Mucosa of descending colon (tissue), 3 donors: Measurements from ENCODE around the gene WDR35. TPM values are rescaled to one million over a fixed set of nuclear protein-coding genes. Genes with fewer than 3 reads are reported as not detected.
"Not testable (repeated sequence)": the region's sequence is repeated elsewhere in the genome, so short reads cannot be mapped to it uniquely, and the experiment has no call there.

Experiments
- ATAC-seq: fragments of 200-7000 bp; cut with Tn5 transposase; one replicate; pipeline ENCODE4 v1.9.1; 2020; ENCODE audit warnings: mild to moderate bottlenecking, moderate library complexity
- DNase-seq, 3 donors: peaks; one replicate each; pipeline ENCODE4 v3.0.0-alpha.2; 2020
- H3K36me3 ChIP-seq: fragments of 200-600 bp; one replicate; pipeline ENCODE4 v1.8.0; 2021; ENCODE audit warnings: low read depth, mild to moderate bottlenecking
- H3K4me1 ChIP-seq: fragments of 200-600 bp; one replicate; pipeline ENCODE4 v1.8.0; 2021; ENCODE audit warnings: low read depth, mild to moderate bottlenecking
- H3K4me3 ChIP-seq: fragments of 200-600 bp; one replicate; pipeline ENCODE4 v1.8.0; 2021; ENCODE audit warnings: mild to moderate bottlenecking
- H3K9me3 ChIP-seq: fragments of 200-600 bp; one replicate; pipeline ENCODE4 v1.8.0; 2021; ENCODE audit warnings: mild to moderate bottlenecking
- intact Hi-C, 2 donors: fragments of 100-400 bp; cut with DNase I in 1 of 2; cut with micrococcal nuclease in 1 of 2; formaldehyde crosslinking; loops; one replicate each; pipeline versions ENCODE4 v1.11.0 to v1.11.1; 2022; cut with DNase I, micrococcal nuclease
- total RNA-seq, 3 donors: library from RNA; stranded (reverse); fragmentation: NEBNext Ultra II Directional in 2 of 3; extraction: Animal tissue kit (Norgen Biotek cat#: 25700) in 2 of 3; gene quantifications; one replicate each; pipeline versions ENCODE4 v1.2.1 to v1.2.4, GENCODE V29; 2021 to 2023
- TF ChIP-seq, protein P1 (sequence below): fragments of 200-600 bp; IDR thresholded peaks from one replicate; pipeline ENCODE4 v1.8.0; 2022; ENCODE audit warnings: antibody characterized with exemption, mild to moderate bottlenecking
- donor health status: DM: no; HTN: no; CAD: no; lungs with moderate emphysema.
- donor health status: DM: no; HTN: no; CAD: no.
- donor health status: DM: no; HTN: yes; CAD: no.

Gene WDR35
- total RNA-seq, 3 donors from 2014 or later = 1.9 to 8.8 (median 2.7) TPM

DNA sequence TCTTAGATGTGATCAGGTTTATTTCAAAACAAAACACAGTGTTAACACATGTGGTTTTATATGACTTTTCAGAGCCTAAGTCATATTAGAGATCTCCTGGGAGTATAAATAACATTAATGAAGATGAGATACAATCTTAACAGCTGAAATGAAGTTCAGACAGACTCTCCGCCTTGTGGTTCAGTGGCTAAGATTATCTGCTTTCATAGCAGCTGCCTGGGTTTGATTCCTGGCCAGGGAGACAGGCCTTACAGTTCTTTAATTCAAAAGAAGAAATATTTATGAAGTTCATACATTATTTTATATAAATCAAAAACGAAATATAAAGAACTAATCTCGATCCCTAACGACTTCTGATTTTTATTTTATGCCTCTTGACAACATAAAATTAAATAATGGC is 52.9 kb downstream of the WDR35 start:
- TF ChIP-seq, protein P1, sequence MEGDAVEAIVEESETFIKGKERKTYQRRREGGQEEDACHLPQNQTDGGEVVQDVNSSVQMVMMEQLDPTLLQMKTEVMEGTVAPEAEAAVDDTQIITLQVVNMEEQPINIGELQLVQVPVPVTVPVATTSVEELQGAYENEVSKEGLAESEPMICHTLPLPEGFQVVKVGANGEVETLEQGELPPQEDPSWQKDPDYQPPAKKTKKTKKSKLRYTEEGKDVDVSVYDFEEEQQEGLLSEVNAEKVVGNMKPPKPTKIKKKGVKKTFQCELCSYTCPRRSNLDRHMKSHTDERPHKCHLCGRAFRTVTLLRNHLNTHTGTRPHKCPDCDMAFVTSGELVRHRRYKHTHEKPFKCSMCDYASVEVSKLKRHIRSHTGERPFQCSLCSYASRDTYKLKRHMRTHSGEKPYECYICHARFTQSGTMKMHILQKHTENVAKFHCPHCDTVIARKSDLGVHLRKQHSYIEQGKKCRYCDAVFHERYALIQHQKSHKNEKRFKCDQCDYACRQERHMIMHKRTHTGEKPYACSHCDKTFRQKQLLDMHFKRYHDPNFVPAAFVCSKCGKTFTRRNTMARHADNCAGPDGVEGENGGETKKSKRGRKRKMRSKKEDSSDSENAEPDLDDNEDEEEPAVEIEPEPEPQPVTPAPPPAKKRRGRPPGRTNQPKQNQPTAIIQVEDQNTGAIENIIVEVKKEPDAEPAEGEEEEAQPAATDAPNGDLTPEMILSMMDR = no peak
- intact Hi-C loops = no loop called here
- no peaks in the 10 kb centered on the region for H3K4me1 ChIP-seq
- no peaks in the 10 kb centered on the region for H3K9me3 ChIP-seq
- no peak overlapping the region for H3K4me3 ChIP-seq
- no peaks in the 10 kb centered on the region for H3K36me3 ChIP-seq
- DNase-seq (no peak), ATAC-seq (no peak)

DNA sequence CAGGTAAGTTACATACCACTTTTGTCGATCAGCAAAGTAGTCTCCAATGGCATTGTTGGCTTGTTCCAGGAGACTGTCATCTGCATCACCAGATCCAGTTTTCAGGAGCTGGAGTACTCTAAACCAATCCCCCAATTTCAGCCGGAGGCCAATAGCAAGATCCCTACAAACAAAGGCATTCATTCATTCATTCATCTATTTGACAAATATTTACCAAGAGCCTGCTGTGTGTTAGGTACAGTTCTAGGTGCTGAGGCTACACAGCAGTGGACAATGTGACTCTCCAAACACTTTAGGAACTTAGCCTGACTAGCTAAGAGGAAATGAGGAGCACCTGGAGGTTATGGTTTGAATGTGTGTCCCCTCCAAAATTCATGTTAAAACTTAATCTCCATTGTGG is 53.7 kb downstream of the WDR35 start:
- Histone ChIP-seq H3K4me1 (no peaks in the 10 kb centered on the region), H3K4me3 (no peak overlapping the region), H3K36me3 (no peaks in the 10 kb centered on the region), H3K9me3 (no peaks in the 10 kb centered on the region)
- intact Hi-C loops = no loop called here
- TF ChIP-seq, protein P1 = no peak
- ATAC-seq (no peak), DNase-seq (no peak)

DNA sequence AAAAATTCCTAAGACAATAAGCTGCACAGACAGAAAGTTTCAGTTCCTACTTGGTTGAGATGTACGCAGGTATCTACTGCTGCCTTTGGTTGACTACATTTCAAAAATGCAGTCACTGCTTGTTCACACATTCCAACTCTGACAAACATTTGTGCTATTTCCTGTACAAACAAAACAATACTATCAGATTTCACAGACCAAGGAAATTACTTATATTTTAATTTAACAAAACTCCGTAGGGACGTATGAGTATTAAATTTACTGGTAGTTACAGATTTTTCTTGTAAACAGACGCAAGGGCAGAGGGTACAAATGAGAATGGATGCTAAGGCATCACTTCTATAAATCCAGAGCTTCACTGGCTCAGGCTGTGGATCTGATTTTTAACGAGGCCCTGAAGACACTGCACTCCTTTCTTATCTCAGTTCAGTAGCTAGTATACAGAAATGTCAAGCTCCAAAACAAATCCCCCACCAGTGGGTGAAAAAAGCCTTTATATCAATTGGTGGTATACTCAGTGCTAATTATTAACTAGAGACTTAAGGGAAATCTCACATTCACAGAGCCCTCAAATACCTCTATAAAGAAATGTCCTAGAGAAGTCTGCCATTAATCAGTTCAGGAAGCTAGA is 56.4 kb downstream of the WDR35 start:
- H3K36me3 ChIP-seq = no peaks in the 10 kb centered on the region
- ATAC-seq = no peak
- no peak for DNase-seq

DNA sequence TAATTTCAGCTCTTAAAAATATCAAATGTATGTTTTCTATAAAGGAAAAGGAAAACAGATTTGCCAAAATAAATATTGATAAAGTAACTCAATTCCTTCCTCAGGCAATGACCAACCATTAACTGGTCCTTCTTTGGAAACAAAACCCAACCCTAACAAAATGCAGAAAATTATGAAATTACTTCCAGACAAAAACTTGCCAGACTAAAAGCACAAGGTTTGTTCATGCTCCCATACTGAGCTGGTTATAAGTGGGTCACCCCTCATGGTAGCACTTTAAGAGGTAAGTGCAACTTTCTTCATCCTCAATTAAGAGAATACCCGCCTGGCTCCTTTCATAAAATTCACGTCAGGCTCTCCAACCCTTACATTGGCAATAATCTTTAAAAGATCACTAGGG is 57.0 kb downstream of the WDR35 start:
- no peaks in the 10 kb centered on the region for H3K36me3 ChIP-seq
- ATAC-seq = no peak
- H3K4me3 ChIP-seq = no peak overlapping the region
- H3K4me1 ChIP-seq = no peaks in the 10 kb centered on the region
- intact Hi-C loops = no loop called here
- TF ChIP-seq, protein P1 = no peak
- no peak for DNase-seq
- peaks cover 12% of the 10 kb centered on the region for H3K9me3 ChIP-seq

More for the DNA sequence above, 56.4 kb downstream of the WDR35 start:
- intact Hi-C loops = no loop called here
- H3K4me1 ChIP-seq = no peaks in the 10 kb centered on the region
- H3K4me3 ChIP-seq = no peak overlapping the region
- TF ChIP-seq, protein P1 = no peak
- H3K9me3 ChIP-seq = peaks cover 6% of the 10 kb centered on the region

DNA sequence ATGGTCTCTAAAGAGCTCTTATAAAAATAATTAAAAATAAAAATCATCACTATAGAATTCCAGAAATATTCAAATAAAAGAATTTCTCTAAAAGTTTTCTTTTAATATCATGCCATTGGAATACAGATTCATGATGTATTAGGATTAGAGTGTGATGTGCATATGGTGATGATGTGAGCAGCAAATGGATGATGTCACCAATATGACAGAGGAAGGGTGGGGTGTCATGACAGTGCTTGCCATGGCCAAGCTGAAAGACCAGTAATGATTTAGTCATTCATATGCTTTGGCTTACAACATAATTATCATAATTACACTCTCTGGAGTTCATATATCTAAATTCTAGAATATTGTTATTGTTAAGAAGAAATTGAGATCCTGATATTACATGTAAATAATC is 60.7 kb downstream of the WDR35 start:
- H3K9me3 ChIP-seq = peaks cover 24% of the 10 kb centered on the region
- intact Hi-C loops = no loop called here
- H3K4me3 ChIP-seq = no peak overlapping the region
- ATAC-seq (no peak), DNase-seq (no peak)
- H3K36me3 ChIP-seq = no peaks in the 10 kb centered on the region
- H3K4me1 ChIP-seq = no peaks in the 10 kb centered on the region
- TF ChIP-seq, protein P1 = no peak

DNA sequence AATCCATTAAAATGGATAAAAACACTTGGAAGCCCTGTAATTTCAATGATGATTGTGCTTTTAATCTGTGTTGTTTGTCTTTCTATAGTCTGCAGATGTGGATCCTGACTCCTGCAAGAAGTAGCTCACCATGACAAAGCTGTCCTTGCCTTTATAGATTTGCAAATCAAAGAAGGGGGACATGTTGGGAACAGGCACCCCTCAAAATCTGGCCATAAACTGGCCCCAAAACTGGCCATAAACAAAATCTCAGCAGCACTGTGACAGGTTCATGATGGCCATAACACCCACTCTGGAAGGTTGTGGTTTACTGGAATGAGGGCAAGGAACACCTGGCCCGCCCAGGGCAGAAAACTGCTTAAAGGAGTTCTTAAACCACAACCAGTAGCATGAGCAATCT is 62.1 kb downstream of the WDR35 start:
- H3K4me3 ChIP-seq, ATAC-seq, intact Hi-C loops, H3K4me1 ChIP-seq, H3K36me3 ChIP-seq, DNase-seq: not testable (repeated sequence)
- peaks cover 24% of the 10 kb centered on the region for H3K9me3 ChIP-seq

DNA sequence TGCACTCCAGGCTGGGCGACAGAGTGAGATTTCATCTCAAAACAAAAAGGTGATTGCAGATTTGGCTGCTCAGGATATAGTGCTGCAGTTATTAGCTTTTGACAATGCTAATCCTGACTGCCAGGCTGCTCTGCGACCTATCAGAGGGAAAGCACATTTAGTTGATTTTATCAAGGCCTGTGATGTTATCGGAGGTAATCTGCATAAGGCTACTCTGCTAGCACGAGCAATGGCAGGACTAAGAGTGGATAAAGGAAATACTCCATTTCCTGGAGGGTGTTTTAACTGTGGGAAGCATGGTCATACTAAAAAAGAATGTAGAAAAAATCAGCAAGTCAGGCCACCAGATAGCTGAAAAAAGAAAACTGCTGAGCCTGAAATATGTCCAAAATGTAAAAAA is 65.4 kb downstream of the WDR35 start:
- peaks cover 24% of the 10 kb centered on the region for H3K9me3 ChIP-seq
- DNase-seq, H3K4me3 ChIP-seq, intact Hi-C loops, ATAC-seq, H3K4me1 ChIP-seq, H3K36me3 ChIP-seq: not testable (repeated sequence)

DNA sequence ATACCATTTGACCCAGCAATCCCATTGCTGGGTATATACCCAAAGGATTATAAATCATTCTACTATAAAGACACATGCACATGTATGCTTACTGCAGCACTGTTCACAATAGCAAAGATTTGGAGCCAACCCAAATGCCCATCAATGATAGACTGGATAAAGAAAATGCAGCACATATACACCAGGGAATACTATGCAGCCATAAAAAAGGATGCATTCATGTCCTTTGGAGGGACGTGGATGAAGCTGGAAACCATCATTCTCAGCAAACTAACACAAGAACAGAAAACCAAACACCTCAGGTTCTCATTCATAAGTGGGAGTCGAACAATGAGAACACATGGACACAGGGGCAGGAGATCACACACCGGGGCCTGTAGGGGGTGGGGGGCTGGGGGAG is 67.7 kb downstream of the WDR35 start:
- DNase-seq, ATAC-seq, H3K4me3 ChIP-seq, H3K36me3 ChIP-seq, H3K9me3 ChIP-seq, H3K4me1 ChIP-seq, intact Hi-C loops: not testable (repeated sequence)
